ENCODE data around the gene NEDD9. TPM values are rescaled to one million over a fixed set of nuclear protein-coding genes. Genes with fewer than 3 reads are reported as not detected.

NEDD9 gene
- total RNA-seq, 1 donor: 29.8 TPM

GRCh38 chr6:11276911-11277274, 44.4 kb upstream of the NEDD9 start:
- no peak overlapping the region for H3K4me3 ChIP-seq (ENCODE audit: low read depth, low read length)
- no peak for DNase-seq (ENCODE audit: low read depth)

GRCh38 chr6:11276228-11276627, 43.8 kb upstream of the NEDD9 start:
- H3K4me3 ChIP-seq (ENCODE audit: low read depth, low read length): no peak overlapping the region
- TF ChIP-seq CTCF (IDR thresholded peaks at IDR 0.05; ENCODE audit: insufficient read depth, low read depth, low read length): no peak
- DNase-seq (ENCODE audit: low read depth): no peak

More at GRCh38 chr6:11276911-11277274, 44.4 kb upstream of the NEDD9 start:
- no peak for TF ChIP-seq CTCF (IDR thresholded peaks at IDR 0.05; ENCODE audit: insufficient read depth, low read depth, low read length)

GRCh38 chr6:11275598-11275997, 43.1 kb upstream of the NEDD9 start:
- DNase-seq (ENCODE audit: low read depth): no peak
- no peak overlapping the region for H3K4me3 ChIP-seq (ENCODE audit: low read depth, low read length)
- TF ChIP-seq CTCF (IDR thresholded peaks at IDR 0.05; ENCODE audit: insufficient read depth, low read depth, low read length): no peak

- TF ChIP-seq CTCF (IDR thresholded peaks at IDR 0.05; ENCODE audit: insufficient read depth, low read depth, low read length): no peak
- no peak overlapping the region for H3K4me3 ChIP-seq (ENCODE audit: low read depth, low read length)
- no peak for DNase-seq (ENCODE audit: low read depth)
These were observed 41.1 kb upstream of the NEDD9 start for GRCh38 chr6:11273406-11274065.

- no peak for TF ChIP-seq CTCF (IDR thresholded peaks at IDR 0.05; ENCODE audit: insufficient read depth, low read depth, low read length)
- H3K4me3 ChIP-seq (ENCODE audit: low read depth, low read length): no peak overlapping the region
- peak; percentile 75 for DNase-seq (ENCODE audit: low read depth)
These were observed 40.2 kb upstream of the NEDD9 start for GRCh38 chr6:11272491-11273192.

GRCh38 chr6:11271228-11272020, 39.0 kb upstream of the NEDD9 start:
- H3K4me3 ChIP-seq (ENCODE audit: low read depth, low read length): no peak overlapping the region
- no peak for TF ChIP-seq CTCF (IDR thresholded peaks at IDR 0.05; ENCODE audit: insufficient read depth, low read depth, low read length)
- peak; percentile 96 for DNase-seq (ENCODE audit: low read depth)
